ENCODE measurements around the gene B4GALT2.
A peak's percentile ranks its signal among the peaks of the same experiment; 100 is the strongest.

The B4GALT2 gene, protein sequence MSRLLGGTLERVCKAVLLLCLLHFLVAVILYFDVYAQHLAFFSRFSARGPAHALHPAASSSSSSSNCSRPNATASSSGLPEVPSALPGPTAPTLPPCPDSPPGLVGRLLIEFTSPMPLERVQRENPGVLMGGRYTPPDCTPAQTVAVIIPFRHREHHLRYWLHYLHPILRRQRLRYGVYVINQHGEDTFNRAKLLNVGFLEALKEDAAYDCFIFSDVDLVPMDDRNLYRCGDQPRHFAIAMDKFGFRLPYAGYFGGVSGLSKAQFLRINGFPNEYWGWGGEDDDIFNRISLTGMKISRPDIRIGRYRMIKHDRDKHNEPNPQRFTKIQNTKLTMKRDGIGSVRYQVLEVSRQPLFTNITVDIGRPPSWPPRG

GRCh38 chr1:43978551-43979260 lies at the start of gene B4GALT2:
TSS of gene B4GALT2 (plus strand) at chr1:43979210. CDS start at chr1:43981161, 1,951 bp downstream.
- Histone ChIP-seq H4K20me1 (ENCODE audit: low read depth, low read length) (no peaks in the 10 kb centered on the region), H3K9me2 (replicated peaks; ENCODE audit: insufficient read depth, low read length) (no peaks in the 10 kb centered on the region), H3K36me3 (ENCODE audit: low read length) (no peaks in the 10 kb centered on the region), H3K4me2 (ENCODE audit: low read depth, low read length, poor library complexity, severe bottlenecking) (peak within 1 kb of the TSS; percentile 72), H2AFZ (ENCODE audit: low read depth, low read length, severe bottlenecking) (no peak within 1 kb of the TSS), H3K27ac (ENCODE audit: low read depth, low read length) (peak within 1 kb of the TSS; percentile 74), H3F3A (ENCODE audit: insufficient read depth) (peaks cover 34% of the 10 kb centered on the region), H3K79me2 (ENCODE audit: insufficient read depth, low read length) (peaks cover 35% of the 10 kb centered on the region), H3K27me3 (ENCODE audit: low read length) (no peaks in the 10 kb centered on the region), H3K4me3 (ENCODE audit: insufficient read depth, low read length, poor library complexity, severe bottlenecking) (peak within 1 kb of the TSS; percentile 80), H3K9ac (ENCODE audit: low read length) (peak within 1 kb of the TSS; percentile 99), H3K9me3 (ENCODE audit: insufficient read depth, low read length) (no peaks in the 10 kb centered on the region)
- no peak for TF ChIP-seq EZH2phosphoT487 (conservative IDR thresholded peaks at IDR 0.05; ENCODE audit: low read length)
- no peak for TF ChIP-seq CTCF (IDR thresholded peaks at IDR 0.05; ENCODE audit: insufficient read depth, low read length, poor library complexity, severe bottlenecking)

GRCh38 chr1:43930168-43930948 lies 48.7 kb upstream of the B4GALT2 start:
- Histone ChIP-seq H3K27ac (ENCODE audit: low read depth, low read length) (no peak overlapping the region), H3K9ac (ENCODE audit: low read length) (no peak overlapping the region), H3K9me3 (ENCODE audit: insufficient read depth, low read length) (no peaks in the 10 kb centered on the region), H3K4me3 (ENCODE audit: insufficient read depth, low read length, poor library complexity, severe bottlenecking) (no peak overlapping the region), H3K79me2 (ENCODE audit: insufficient read depth, low read length) (no peaks in the 10 kb centered on the region), H2AFZ (ENCODE audit: low read depth, low read length, severe bottlenecking) (no peak overlapping the region), H3K27me3 (ENCODE audit: low read length) (no peaks in the 10 kb centered on the region), H3F3A (ENCODE audit: insufficient read depth) (no peaks in the 10 kb centered on the region), H3K9me2 (replicated peaks; ENCODE audit: insufficient read depth, low read length) (no peaks in the 10 kb centered on the region), H3K36me3 (ENCODE audit: low read length) (no peaks in the 10 kb centered on the region), H4K20me1 (ENCODE audit: low read depth, low read length) (no peaks in the 10 kb centered on the region), H3K4me2 (ENCODE audit: low read depth, low read length, poor library complexity, severe bottlenecking) (no peak overlapping the region)
- TF ChIP-seq CTCF (IDR thresholded peaks at IDR 0.05; ENCODE audit: insufficient read depth, low read length, poor library complexity, severe bottlenecking): peak; percentile 27
- no peak for TF ChIP-seq EZH2phosphoT487 (conservative IDR thresholded peaks at IDR 0.05; ENCODE audit: low read length)

- no peaks in the 10 kb centered on the region for H3K27me3 ChIP-seq (ENCODE audit: low read length)
- TF ChIP-seq EZH2phosphoT487 (conservative IDR thresholded peaks at IDR 0.05; ENCODE audit: low read length): no peak
- no peak for TF ChIP-seq CTCF (IDR thresholded peaks at IDR 0.05; ENCODE audit: insufficient read depth, low read length, poor library complexity, severe bottlenecking)
- no peaks in the 10 kb centered on the region for H3K9me3 ChIP-seq (ENCODE audit: insufficient read depth, low read length)
- no peaks in the 10 kb centered on the region for H4K20me1 ChIP-seq (ENCODE audit: low read depth, low read length)
- no peaks in the 10 kb centered on the region for H3K9me2 ChIP-seq (replicated peaks; ENCODE audit: insufficient read depth, low read length)
- no peak overlapping the region for H2AFZ ChIP-seq (ENCODE audit: low read depth, low read length, severe bottlenecking)
- no peaks in the 10 kb centered on the region for H3F3A ChIP-seq (ENCODE audit: insufficient read depth)
- no peak overlapping the region for H3K4me3 ChIP-seq (ENCODE audit: insufficient read depth, low read length, poor library complexity, severe bottlenecking)
- no peaks in the 10 kb centered on the region for H3K79me2 ChIP-seq (ENCODE audit: insufficient read depth, low read length)
- H3K27ac ChIP-seq (ENCODE audit: low read depth, low read length): no peak overlapping the region
- H3K9ac ChIP-seq (ENCODE audit: low read length): no peak overlapping the region
- no peak overlapping the region for H3K4me2 ChIP-seq (ENCODE audit: low read depth, low read length, poor library complexity, severe bottlenecking)
- no peaks in the 10 kb centered on the region for H3K36me3 ChIP-seq (ENCODE audit: low read length)
These were observed 48.1 kb upstream of the B4GALT2 start for GRCh38 chr1:43930949-43931275.
